ENCODE data around the gene MAVS.
"Not testable (repeated sequence)": the region's sequence is repeated elsewhere in the genome, so short reads cannot be mapped to it uniquely, and the experiment has no call there.

MAVS gene

GRCh38 chr20:3906744-3907721 is 60.4 kb downstream of the MAVS start:
- not testable (repeated sequence) for DNase-seq

- DNase-seq: peak in 20 of 51 donors; percentile 16 to 63 (median 34)
Measured at GRCh38 chr20:3908667-3909066, 62.0 kb downstream of the MAVS start.

- DNase-seq: no peak
Measured at GRCh38 chr20:3909952-3910366, 63.3 kb downstream of the MAVS start.

- DNase-seq: no peak
Measured at GRCh38 chr20:3910853-3911252, 64.2 kb downstream of the MAVS start.

GRCh38 chr20:3911956-3912355 is 65.3 kb downstream of the MAVS start:
- DNase-seq: peak in 1 of 51 donors; percentile 40

- DNase-seq: no peak
Measured at GRCh38 chr20:3914446-3914845, 67.8 kb downstream of the MAVS start.

GRCh38 chr20:3915691-3916090 is 69.1 kb downstream of the MAVS start:
- no peak for DNase-seq

GRCh38 chr20:3916364-3916763 is 69.7 kb downstream of the MAVS start:
- no peak for DNase-seq

- DNase-seq: no peak
Measured at GRCh38 chr20:3919352-3919751, 72.7 kb downstream of the MAVS start.

- peak in 2 of 51 donors; percentile 19 to 27 for DNase-seq
Measured at GRCh38 chr20:3922223-3922982, 75.8 kb downstream of the MAVS start.

GRCh38 chr20:3922983-3923339 is 76.3 kb downstream of the MAVS start:
- DNase-seq: no peak

- DNase-seq: peak in 2 of 51 donors; percentile 39 to 53
Measured at GRCh38 chr20:3923818-3924217, 77.2 kb downstream of the MAVS start.

- peak in 8 of 51 donors; percentile 15 to 35 (median 22) for DNase-seq
Measured at GRCh38 chr20:3924304-3925112, 77.9 kb downstream of the MAVS start.

- no peak for DNase-seq
Measured at GRCh38 chr20:3925113-3925695, 78.6 kb downstream of the MAVS start.
